HG03565 (cell line): ENCODE data around the gene CHPF.

Experiments used
- ATAC-seq: cut with Tn5 transposase; IDR thresholded peaks from one replicate; pipeline ENCODE4 v1.9.1; 2021; ENCODE audit warnings: mild to moderate bottlenecking, moderate library complexity; ENCODE audit not compliant: unreplicated experiment

CHPF gene

DNA sequence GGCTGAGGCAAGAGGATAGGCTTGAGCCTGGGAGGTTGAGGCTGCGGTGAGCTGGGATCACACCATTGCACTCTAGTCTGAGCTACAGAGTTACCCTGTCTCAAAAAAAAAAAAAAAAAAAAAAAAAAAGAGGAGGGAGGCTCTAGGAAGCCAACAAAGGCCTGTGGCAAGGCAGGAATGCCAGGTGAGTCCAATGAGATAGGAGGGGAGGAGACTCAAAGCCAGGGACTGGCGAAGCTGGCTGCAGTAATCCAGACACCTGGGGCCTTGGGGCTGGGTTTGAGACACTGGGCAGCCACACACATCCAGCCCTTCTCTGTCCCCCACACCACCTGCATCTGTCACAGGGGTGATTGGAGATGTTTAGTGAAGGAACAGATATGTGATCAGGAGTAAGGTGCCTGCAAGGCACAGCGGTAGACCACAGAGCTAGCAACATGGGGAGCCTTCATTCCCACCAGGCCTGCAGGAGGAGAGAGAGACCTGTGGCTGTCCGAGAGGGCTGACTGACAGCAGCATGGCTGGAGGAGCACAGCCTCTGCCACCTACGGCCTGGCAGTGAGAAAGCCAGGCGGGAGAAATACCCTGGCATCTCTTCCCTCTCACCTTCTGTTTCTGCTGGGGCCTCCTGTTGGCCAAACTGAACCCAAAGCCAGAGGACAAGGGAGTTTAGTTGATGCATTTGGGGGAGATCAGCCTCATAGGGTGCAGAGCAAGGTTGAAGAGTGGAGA, 9.5 kb downstream of the CHPF start:
- ATAC-seq = no peak

DNA sequence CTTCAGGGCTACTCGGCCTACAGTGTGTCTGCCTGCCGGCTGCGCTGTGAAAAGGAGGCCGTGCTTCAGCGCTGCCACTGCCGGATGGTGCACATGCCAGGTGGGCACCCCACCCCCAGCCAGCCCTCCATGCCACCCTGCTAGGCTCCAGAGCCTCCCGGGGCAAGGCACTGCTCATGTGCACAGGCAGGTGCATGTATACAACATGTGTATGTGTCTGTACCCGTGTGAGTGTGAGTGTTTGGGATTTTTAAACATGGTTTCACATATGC, 11.3 kb downstream of the CHPF start:
- ATAC-seq = no peak

DNA sequence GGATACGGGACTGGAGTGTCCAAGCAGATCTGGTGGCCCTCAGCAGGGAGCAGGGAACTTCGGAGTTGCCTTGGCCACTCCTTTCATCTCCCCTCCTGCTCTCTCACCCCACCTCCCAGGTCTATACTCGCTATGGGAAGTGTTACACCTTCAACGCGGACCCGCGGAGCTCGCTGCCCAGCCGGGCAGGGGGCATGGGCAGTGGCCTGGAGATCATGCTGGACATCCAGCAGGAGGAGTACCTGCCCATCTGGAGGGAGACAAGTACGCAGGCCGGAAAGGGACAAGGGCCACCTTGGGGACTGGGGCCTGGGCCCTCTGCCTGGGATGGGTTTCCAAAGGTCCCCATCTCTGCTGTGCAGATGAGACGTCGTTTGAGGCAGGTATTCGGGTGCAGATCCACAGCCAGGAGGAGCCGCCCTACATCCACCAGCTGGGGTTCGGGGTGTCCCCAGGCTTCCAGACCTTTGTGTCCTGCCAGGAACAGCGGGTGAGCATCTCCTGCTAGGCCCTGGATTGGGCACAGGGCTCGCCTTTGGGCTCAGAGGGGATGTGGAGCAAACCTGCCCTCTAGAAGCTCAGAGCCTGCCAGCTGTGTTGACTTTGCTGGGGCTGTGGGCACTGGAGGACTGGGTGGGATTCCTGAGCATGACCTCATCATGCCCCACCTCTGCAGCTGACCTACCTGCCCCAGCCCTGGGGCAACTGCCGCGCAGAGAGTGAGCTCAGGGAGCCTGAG, 11.8 kb downstream of the CHPF start:
- no peak for ATAC-seq

DNA sequence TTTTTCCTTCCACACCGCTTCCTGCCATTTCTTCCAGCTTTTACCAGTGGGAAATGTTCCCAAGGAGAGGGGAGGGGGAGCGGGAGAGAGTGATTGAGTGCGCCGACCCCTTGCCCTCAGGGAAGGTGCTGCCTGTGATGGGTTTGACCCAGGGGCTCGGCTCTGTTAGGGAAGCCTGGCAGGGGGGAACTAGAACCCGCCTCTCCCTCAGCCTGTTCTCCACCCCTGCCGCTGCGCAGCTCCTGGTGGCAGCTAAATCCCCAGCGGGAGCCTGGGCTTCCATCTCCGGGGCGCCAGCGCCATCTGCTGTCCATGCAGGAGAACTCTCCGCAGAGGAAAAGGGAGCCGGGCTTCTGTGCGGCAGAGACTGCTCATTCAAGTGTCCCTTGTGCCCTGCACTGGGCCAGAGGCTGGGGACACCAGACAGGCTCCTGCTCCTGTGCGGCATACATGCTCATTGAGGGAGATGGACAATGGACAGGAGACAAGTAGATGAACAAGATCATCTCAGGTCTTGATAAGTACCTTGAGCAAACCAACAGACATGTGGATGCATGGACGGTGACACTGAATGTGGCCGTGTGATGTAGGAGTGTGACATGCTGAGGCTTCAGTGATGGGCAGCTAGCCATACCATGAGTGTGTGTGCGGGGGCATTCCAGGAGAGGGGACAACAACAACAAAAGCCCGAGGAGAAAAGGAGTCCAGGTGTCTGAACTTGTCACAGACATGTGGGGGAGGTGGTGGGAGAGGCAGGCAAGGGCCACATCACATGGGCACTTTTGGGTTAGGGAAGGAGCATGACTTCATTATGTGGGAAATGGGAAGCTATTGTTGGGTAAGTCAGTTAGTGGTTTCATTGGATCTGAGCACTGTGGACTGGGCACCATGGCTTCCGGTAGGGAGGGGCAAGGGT, 13.3 kb downstream of the CHPF start:
- ATAC-seq = peak; percentile 87

DNA sequence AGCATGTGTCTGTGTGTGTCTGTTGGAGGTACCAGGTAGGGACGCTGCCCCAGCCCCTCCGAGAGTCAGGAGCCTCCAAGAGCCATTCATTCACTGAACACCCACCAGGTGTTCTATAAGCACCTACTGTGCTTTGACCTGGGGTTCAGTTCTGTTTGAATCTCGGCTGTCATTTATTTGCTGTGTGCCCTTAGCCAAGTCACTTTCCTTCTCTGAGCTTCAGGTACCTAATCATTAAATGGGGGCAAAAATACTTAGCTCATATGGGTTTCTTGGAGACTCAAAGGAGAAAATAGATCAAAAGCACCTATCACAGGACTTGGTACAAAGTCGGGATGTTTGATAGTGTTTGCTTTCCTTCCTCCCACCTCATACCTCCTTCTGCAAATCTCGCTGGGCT, 16.1 kb downstream of the CHPF start:
- ATAC-seq = no peak

DNA sequence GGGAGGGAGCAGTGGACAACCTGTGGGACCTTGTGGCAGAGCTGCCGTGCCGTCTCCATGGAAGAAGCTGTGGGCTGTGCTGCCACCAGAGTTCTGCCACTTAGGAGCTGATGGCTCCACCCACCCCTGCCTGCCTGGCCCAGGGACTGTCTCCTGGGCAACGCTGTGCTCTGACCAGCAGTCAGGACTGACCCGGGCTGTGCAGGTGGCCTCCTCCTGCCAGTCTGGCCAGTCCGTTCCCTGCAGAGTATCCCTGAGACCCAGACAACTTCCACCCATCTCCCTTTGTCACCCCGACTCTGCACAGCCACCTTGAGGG, 16.6 kb downstream of the CHPF start:
- no peak for ATAC-seq

DNA sequence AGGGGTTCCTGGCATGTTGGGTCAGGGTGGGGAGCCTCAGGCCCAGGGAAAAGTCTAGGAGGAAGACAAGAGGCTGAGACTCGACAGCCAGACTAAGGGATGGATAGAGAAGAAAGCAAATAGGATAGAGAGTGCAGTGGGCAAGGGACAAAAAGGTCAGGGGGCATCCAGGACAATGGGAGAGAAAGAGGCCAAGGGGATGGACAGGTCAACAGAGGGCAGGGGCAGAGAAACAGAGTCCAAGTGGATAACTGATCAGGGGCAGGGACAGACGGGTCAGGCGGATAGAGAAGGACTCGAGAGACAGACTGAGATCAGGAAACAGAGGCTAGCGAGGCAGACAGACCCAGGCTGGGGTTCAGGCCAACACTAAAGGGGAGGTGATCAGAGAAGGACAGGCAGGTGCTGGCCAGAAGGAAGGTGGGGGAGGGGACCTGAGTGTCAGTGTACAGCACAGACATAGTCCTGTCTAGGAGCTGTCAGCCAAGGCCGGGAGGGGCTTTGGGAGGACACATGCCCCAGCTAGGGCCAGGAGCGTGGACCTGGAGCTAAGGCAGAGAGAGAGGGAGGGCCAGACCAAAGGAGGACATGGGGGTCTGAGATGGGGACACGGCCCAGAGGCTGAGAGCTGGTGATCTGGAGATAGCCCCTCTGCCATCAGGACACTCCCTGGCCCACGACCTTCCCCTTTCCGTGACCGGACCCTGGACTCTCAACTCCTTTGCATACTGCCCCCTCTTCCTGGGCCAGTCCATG, 17.1 kb downstream of the CHPF start:
- ATAC-seq = no peak

DNA sequence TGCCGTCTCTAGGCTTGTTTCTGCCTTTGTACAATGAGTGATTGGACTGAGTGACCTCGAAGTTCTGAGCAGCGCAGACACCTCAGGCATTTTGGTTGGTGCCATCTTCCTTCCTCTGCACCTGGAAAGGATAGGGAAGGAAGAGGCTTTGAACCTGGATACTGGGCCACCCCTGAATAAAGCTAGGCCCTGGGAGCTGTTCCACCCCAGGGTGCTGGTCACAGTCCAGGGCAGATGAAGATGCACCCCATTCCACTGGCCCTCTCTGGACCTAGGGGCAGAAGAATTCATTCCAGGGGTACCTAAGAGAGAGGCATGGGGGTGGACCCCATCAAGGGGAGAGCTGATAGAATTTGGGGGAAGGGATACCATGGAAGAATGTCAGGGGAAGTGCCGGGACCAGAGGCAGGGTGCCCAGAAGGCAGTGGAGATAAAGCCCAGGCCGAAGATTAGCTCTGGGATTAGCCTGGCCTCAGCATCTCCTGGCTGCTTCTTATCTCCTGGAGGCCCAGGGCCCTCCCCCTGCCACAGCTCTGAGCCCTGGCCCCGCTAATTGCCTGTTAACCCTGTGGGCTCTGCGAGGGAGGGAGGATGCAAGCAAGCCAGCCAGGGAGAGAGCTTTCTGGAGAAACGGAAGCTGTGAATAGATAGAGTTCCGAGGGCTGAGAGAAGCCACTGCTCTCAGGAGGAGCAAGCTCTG, 17.9 kb downstream of the CHPF start:
- no peak for ATAC-seq

DNA sequence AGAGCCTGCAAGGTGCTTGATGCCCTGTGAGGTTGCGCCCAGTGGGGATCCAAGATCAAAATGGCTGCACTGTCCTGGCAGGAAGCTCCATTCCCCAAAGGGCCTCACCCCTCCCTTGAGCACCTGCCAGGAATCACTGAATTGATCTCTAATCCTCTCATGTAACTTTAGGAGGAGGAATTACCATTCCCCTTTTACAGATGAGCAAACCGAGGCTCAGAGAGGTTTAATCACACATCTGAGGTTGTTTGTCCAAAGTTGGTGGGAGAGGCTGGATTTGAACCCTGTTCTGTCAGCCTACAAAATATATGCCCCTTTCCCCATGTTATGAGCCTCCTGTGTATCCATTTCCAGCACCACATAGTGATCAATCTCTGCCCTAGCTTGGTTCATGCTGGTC, 18.8 kb downstream of the CHPF start:
- ATAC-seq = no peak

DNA sequence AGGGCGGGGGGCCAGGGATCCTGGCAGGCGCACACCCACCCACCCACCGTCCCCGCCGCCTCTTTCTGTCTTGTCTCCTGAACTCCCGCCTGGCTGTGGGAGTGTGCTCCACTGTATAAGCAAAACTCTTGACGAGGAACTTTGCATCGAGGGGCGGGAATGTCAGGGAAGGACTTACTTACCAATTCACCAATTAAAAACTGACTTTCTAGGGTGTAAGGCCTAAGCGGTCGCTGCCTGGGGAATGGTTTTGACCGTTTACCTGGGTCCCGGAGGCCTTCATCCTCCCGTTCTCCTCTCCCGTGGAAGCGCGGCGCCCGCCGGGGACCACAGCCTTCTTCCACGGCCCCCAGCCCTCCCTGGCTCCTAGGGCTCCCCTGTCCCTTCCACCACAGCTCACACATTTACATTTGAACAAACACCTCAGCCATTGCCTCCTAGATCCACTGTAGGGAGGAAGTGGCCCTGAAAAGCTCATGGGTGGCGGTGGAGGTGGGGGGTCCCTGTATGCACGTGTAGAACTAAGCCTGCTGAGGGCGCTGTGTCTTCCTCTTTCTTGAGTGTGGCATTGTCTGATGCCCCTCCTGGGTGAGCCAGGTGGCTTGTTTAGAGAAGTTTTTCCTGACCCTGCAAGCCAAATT, 20.5 kb downstream of the CHPF start:
- no peak for ATAC-seq

DNA sequence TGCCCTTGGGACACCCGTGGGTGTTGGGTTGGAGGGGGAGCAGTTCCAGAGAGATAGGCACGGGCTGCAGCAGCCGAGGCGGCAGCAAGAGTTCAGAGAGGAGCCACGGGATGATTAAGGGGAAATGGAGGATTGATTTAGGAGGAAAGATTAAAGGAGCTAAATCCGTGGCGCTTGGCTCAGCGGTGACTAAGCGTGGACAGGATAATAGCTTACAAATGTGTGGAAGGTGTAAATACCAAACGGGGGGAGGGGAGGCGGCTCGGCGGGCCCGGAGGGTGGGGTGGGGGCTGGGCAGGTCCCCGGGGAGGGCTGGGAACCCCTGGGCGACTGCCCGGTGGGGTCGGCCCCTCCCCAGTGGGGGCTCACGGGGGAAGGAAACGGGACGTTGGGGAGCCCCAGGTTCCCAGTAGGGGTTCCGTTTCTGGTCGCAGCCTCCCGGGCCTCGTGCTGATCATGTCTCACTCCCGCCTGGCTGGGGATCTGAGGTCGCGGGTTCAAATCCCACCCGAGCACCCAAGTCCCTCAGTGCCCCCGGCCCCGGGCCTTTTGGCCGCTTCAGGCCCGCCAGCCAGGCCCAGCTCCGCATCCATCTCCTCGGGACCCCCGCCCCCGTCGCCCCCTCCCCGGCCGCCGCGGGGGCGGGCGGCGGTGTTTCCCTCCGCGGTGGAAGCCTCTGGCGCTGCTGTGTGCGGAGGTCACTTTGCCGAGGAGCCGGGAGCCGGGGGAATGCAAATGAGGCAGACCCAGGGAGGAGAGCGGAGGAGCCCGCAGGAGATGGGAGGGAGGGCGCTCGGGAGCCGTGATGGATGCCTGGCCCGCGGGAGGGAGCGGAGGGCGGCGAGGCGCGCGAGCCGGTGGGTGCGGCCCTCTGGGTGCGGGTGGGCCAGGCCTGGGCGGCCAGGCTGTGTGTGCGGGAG, 21.2 kb downstream of the CHPF start:
- ATAC-seq = no peak

DNA sequence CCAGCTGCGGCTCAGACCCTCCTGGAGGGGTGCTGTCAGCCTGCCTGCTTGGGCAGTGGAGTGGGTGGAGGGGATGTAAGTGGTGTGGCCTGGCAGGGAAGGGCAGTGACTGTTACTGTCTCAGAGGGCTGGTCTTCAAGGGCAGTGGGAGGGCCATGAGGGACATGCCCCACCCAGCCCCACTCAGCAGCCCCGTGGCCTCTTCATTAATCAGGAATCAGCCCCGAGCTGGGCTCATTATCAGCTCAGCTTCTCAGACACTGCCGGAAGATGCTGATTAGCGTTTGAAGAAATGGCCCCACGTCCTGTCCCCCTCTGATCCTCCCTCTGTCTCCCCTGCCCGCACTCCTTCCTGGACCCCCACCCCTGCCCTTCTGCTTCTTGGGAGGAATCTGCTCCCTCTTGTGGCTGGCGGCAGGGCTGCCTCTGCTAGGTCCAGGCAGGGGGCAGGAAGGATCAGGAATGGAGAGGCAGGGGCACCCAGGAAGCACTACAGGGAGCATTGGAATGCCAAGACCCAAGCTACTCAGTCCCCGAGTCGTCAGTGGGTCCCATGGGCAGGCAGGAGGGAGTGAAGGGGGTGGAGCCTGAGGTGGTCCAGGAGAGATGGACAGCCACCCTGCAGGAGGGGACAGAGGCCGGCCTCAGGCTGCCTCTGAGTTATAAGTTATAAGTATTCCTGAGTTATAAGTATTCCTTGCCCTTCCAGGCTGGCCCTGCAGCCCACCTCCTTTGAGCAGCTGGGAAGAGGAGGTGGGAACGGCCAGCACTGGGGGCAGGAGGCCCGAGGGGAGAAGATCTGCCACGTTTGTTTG, 22.3 kb downstream of the CHPF start:
- no peak for ATAC-seq

DNA sequence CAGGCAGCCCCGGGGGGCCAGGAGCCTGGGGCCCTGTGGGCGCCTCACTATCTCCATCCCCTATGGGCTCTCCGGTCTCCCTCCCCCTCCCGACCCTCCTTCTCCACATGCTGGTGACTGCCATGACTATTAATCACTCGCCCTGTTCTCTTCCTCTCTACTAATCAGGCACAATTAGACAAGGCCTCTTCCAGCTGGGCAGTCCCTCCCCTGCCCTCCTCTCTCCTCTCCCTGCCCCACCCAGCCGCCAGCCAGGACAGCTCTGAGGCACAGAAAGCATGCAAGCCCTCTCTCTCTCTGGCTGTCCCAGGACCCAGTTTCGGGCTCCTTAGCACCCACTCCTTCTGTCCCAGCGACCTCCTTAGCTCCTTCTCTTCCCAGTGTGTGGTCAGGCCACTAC, 23.5 kb downstream of the CHPF start:
- no peak for ATAC-seq

DNA sequence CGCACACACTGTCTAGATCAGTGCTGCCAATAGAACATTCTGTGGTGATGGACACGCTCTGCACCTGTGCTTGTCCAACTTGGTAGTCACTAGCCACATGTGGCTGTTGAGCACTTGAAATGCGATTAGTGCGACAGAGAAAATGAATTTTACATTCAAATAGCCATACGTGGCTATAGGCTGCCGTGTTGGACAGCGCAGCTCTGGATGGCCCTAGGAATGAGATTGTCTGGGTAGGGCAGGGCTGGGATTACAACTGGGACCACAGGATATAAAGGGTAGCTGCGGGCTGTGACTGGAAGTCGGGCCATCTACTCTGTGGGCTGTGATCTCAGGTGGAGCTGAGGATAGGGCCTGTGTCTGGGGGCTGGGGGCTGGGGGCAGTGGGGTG, 24.1 kb downstream of the CHPF start:
- ATAC-seq = no peak

DNA sequence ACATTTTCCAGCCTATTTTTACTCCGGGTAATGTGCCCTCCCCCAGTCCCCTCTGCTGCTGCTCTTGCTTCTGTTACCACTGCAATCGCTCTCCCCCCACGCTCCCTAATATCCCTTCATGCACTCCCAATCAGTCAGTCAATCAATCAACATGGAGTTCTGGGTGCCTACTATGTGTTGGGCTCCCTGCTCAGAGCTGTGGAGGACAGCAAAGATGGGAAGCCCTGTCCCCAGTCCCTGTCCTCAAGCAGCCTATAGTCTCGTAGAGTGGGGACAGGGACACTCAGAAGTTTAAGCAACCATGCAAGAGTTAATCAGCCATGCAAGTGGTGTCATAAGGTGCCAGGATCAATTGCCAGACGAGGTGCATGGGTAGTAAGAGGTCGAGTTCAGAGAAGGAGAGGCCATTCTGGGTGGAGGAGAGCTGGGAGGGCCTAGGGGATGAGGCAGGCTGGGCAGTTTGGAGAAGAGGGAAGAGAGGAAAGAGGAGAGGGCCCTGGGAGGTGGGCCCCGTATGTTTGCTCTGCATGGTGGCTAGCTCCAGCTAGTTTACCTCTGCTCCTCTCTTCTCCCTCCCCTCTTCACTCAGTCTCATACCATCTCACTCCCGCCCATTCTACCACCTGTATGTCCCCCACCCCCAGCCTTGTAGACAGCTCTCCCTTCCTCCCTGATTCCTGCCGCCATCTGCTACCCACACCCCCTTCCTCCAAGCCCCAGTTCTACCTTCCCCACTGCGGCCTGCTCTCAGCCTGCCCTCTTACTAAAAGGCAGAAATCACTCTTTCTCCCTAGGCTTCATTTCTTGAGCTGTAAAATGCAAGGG, 25.4 kb downstream of the CHPF start:
- no peak for ATAC-seq

DNA sequence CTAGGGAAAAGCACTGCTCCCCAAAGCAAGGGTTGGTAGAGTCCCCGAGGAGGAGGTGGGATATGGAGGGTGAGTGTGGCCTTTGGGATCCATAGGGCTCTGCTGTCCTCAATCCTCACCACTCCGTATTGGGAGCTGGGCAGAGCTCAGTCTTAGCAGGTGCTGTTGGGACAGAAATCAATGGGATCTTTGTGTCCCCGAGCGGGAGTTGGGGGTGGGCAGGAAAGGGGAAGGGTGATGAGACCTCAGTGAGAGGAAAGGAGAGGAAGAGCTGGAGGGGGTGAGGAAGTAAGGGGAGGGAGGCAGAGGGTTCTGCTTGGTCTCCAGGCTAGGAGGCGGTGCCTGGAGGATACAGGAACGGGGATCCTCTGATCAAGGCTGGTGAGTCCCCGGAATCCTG, 26.7 kb downstream of the CHPF start:
- ATAC-seq = no peak

DNA sequence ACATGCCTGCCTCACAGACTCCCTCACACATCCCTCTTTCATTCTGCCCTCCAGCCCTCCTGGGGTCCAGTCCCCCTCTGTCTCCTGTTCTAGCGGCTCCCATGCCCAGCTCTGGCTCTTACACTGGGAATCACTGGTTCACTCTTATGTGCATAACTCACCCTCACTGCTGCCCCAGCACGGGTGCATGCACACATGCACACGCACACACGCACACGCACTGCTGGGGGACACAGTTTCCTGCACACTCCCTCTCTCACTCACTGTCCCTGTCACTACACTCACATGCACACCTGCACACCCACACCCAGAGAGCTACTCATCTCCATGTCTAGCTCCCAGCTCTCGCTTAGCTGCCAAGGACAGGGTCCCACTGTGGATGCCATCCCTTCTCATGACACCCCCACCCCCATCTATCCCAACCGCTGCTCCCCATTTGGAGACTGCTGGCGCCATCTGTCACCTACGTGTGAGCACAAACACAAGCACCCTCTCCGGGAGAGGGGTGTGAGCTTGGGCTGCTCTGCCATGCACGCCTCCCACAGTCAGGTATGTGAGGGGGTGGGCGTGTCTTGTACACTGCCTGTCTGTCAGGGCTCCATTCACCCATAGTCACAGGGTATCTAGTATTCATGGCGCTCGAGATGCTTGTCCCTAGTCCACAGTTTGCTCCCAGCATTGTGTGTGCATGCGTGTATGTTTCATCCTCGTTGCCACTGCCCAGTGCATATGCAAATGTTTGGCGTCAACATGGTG, 27.6 kb downstream of the CHPF start:
- ATAC-seq = no peak
